ENCODE measurements around the gene KIN. TPM values are rescaled to one million over a fixed set of nuclear protein-coding genes. Genes with fewer than 3 reads are reported as not detected.
"Not testable (repeated sequence)": the region's sequence is repeated elsewhere in the genome, so short reads cannot be mapped to it uniquely, and the experiment has no call there.

KIN gene
- total RNA-seq, 1 donor from 2014 or later = 19.2 TPM

GRCh38 chr10:7817984-7818294, 30.1 kb upstream of the KIN start:
- Mint-ChIP-seq H3K27me3 (ENCODE audit: low read depth) (peaks cover 33% of the 10 kb centered on the region), H3K4me3 (peak overlapping the region; percentile 94), H3K4me1 (peaks cover 21% of the 10 kb centered on the region), H3K27ac (peak overlapping the region; percentile 86), H3K9me3 (no peaks in the 10 kb centered on the region), H3K36me3 (no peaks in the 10 kb centered on the region)
- no peak for DNase-seq (ENCODE audit: low spot score in 2 of 2, unreplicated experiment in 2 of 2)
- no peak for TF ChIP-seq CTCF (IDR thresholded peaks at IDR 0.05; ENCODE audit: unreplicated experiment)

- no peak for DNase-seq (ENCODE audit: low spot score in 2 of 2, unreplicated experiment in 2 of 2)
- no peaks in the 10 kb centered on the region for H3K9me3 Mint-ChIP-seq
- H3K27ac Mint-ChIP-seq = peak overlapping the region; percentile 86
- H3K4me1 Mint-ChIP-seq = peaks cover 21% of the 10 kb centered on the region
- TF ChIP-seq CTCF (IDR thresholded peaks at IDR 0.05; ENCODE audit: unreplicated experiment) = no peak
- peak overlapping the region; percentile 94 for H3K4me3 Mint-ChIP-seq
- peaks cover 33% of the 10 kb centered on the region for H3K27me3 Mint-ChIP-seq (ENCODE audit: low read depth)
- no peaks in the 10 kb centered on the region for H3K36me3 Mint-ChIP-seq
Observed at GRCh38 chr10:7817576-7817975, 29.8 kb upstream of the KIN start.

- H3K27me3 Mint-ChIP-seq (ENCODE audit: low read depth) = peaks cover 35% of the 10 kb centered on the region
Observed at GRCh38 chr10:7813481-7813880, 25.7 kb upstream of the KIN start.

GRCh38 chr10:7811743-7812142, 23.9 kb upstream of the KIN start:
- peaks cover 27% of the 10 kb centered on the region for H3K27me3 Mint-ChIP-seq (ENCODE audit: low read depth)
- not testable (repeated sequence) for H3K36me3 Mint-ChIP-seq; H3K4me3 Mint-ChIP-seq; H3K9me3 Mint-ChIP-seq; H3K27ac Mint-ChIP-seq; DNase-seq (ENCODE audit: low spot score in 2 of 2, unreplicated experiment in 2 of 2); H3K4me1 Mint-ChIP-seq

More at GRCh38 chr10:7813481-7813880, 25.7 kb upstream of the KIN start:
- Mint-ChIP-seq H3K4me1 (peaks cover 10% of the 10 kb centered on the region), H3K36me3 (peaks cover 3% of the 10 kb centered on the region), H3K4me3 (no peak overlapping the region), H3K27ac (no peak overlapping the region), H3K9me3 (no peaks in the 10 kb centered on the region)
- peak; percentile 14 for TF ChIP-seq CTCF (IDR thresholded peaks at IDR 0.05; ENCODE audit: unreplicated experiment)
- DNase-seq (ENCODE audit: low spot score in 2 of 2, unreplicated experiment in 2 of 2) = no peak

GRCh38 chr10:7811000-7811399, 23.2 kb upstream of the KIN start:
- Mint-ChIP-seq H3K36me3 (peaks cover 9% of the 10 kb centered on the region), H3K27ac (no peak overlapping the region), H3K9me3 (no peaks in the 10 kb centered on the region), H3K27me3 (ENCODE audit: low read depth) (peaks cover 21% of the 10 kb centered on the region), H3K4me1 (no peaks in the 10 kb centered on the region), H3K4me3 (no peak overlapping the region)
- DNase-seq (ENCODE audit: low spot score in 2 of 2, unreplicated experiment in 2 of 2) = no peak
- no peak for TF ChIP-seq CTCF (IDR thresholded peaks at IDR 0.05; ENCODE audit: unreplicated experiment)

GRCh38 chr10:7810443-7810842, 22.6 kb upstream of the KIN start:
- Mint-ChIP-seq H3K36me3 (peaks cover 9% of the 10 kb centered on the region), H3K4me3 (no peak overlapping the region), H3K27me3 (ENCODE audit: low read depth) (peaks cover 18% of the 10 kb centered on the region), H3K9me3 (no peaks in the 10 kb centered on the region), H3K27ac (no peak overlapping the region), H3K4me1 (no peaks in the 10 kb centered on the region)
- TF ChIP-seq CTCF (IDR thresholded peaks at IDR 0.05; ENCODE audit: unreplicated experiment) = no peak
- DNase-seq (ENCODE audit: low spot score in 2 of 2, unreplicated experiment in 2 of 2) = no peak
